ENCODE results near the gene ATP5IF1.

The ATP5IF1 gene

DNA sequence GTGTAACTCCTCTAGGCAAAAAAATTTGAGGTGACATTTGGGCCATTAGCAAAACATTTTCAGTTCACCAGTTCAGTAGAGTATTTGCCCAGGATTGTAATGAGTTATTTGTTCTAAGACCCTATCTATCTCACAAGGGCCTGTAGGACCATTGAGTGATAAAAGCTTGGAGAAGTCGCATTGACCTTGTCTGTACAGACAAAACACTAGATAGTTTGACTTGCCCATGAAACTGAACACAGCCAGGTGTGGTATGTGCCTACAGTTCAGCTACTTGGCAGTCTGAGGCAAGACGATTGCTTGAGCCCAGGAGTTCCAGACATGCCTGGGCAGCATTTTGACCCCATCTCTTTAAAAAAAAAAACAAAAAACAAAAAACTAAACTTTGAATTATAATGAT lies 3.1 kb downstream of the ATP5IF1 start:
- no peak for DNase-seq

DNA sequence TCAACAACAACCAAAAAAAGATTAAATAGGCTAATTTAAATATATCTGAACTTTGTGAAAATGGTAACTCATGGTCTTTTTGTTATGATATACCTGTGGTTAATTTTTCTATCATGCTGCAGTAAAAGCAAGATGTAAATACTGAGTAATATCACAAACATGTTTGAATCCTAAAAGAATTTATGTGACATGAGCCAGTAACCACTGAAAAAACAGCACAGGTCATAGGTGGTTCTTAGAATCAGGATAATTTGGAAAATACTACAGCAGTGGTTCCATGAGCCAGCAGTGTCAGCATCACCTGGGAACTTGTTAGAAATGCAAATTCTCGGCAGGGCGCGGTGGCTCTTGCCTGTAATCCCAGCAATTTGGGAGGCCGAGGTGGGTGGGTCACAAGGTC lies 4.1 kb downstream of the ATP5IF1 start:
- no peak for DNase-seq

DNA sequence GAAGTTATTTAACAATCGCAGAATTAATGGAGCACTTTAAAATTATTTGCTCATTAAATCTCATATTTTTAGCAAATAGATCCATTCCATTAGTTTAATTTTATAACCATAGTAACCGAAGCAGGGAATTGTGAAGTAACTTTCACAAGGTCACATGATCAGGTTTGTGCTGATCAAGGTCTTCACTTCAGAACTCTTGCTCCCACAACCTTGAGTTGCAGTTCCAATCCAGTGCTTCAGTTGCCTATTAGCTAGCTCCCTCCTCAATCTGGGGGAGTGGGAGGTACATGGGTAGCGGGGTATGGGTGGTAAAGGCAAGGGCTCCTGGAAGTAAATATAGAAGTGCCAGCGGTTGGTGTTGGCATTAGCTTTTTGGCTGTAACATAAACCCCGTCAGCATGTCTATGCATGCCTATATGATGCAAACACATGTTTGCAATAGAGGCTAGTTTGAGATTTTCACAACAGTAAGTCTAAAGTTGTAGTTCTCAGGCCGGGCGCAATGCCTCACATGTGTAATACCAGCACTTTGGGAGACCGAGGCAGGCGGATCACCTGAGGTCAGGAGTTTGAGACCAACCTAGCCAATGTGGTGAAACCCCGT lies 5.8 kb downstream of the ATP5IF1 start:
- no peak for DNase-seq

GRCh38 chr1:28243685-28244311 lies 7.9 kb downstream of the ATP5IF1 start:
- DNase-seq = no peak

- DNase-seq = no peak
Measured at GRCh38 chr1:28244549-28245251, 8.8 kb downstream of the ATP5IF1 start.

DNA sequence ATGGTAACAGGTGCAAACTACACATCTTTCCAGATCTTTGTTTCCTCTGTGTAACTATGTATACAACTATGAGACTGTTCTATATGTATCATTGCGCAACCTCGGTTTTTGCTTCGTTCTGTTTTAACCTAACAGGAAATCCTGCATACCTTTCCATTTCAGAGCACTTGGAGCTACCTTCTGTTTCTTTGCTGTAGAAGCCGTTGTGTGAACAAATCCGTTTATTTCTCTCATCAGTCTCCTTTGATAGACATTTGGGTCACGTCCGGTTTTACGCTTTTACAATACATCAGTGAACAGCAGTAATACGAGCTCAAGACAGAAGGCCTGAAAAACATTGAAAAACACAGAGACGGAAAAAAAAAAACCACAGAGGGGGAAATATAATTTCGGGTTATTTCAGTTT lies 10.5 kb downstream of the ATP5IF1 start:
- DNase-seq = peak in 1 of 2 donors; percentile 24

- no peak for DNase-seq
Measured at GRCh38 chr1:28247612-28248272, 11.8 kb downstream of the ATP5IF1 start.

- peak; percentile 33 to 74 for DNase-seq
Measured at GRCh38 chr1:28248273-28249012, 12.5 kb downstream of the ATP5IF1 start.

GRCh38 chr1:28249013-28249865 lies 13.3 kb downstream of the ATP5IF1 start:
- DNase-seq = no peak

DNA sequence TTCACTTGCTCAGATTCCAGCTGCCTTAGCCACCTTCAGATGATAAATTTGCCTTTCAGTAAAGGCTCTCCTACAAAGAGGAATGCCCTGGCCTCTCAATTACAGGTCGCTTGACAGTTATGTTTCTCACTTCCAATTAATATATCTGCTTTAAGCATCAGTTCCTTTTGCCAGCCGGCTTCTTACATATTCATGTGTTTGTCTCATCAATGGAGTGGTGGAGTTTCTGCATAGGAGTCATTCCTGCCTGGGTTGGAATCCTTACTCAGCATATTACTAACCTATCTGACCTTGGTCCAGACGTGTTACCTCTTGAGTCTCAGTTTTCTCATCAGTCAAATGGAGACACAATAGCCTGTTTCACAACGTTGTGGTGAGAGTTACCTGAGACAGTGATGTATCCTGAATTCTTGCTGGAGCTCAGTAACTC lies 14.0 kb downstream of the ATP5IF1 start:
- no peak for DNase-seq

DNA sequence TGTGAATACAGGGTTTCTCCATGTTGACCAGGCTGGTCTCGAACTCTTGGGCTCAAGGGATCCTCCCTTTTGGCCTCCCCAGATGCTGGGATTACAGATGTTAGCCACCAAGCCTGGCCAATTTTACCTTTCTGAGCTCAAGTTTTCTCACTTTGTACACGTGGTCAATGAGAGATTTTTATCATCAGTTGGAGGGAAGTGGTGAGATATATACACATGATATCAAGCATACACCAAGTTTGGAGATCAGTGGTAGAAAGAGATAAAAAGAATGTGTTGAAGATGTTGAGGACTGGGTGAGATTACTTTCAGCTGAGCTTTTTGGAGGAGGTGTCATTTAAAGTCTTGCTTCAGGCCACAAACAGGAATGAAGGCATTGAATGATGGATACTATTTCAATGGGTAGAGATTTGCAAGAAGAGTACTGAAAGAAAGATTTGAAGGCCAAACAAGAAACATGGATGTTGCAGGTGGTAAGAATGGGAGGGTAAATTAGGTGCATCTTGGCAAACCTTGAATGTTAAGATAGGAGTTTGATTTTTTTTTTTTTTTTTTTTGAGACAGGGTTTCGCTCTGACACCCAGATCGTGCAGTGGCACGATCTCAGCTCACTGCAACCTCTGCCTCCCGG lies 20.4 kb downstream of the ATP5IF1 start:
- DNase-seq = no peak

DNA sequence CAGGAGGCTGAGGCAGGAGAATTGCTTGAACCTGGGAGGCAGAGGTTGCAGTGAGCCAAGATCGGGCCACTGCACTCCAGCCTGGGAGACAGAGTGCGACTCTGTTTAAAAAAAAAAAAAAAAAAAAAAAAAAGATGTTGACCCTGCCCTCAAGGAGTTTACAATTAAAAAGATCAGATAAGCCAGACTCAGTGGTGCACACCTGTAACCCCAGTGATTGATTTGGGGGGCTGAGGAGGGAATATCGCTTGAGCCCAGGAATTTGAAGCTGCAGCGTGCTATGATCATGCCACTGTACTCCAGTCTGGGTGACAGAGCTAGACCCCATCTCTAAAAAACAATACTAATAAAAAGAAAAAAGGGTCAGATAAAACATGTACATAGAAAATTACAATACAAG lies 21.8 kb downstream of the ATP5IF1 start:
- no peak for DNase-seq

DNA sequence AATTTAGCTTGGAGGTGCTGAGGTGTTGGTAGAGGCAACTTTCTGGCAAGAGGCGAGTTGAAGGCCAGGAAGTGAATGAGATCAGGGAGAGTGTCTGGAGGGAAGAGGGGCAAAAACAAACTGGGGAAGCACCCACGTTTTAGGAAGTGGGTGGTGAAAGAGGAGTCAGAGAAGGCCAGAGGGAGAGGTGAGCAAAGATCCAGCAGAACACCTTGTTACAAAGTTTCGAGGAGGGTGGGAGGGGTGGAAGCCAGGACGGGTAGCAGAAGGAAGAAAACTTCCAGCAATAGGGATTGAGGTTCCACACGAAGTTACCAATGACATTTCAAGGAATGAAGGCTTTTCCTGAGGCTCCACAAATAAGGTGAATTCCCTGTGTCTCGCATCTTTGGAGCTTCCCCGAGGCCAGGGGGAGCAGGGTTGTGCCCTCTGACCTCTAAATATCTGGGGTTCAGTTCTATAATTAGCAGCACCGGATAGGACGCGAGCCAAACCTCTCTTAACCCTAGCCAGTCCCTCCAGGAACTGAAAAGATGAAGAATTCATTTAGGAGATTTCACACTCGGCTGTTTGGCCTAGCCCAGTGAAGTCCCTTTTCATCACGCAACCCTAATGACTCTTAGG lies 22.8 kb downstream of the ATP5IF1 start:
- no peak for DNase-seq

GRCh38 chr1:28259252-28259933 lies 23.5 kb downstream of the ATP5IF1 start, which contains the start of gene SESN2:
Gene SESN2, plus strand, starts transcription at chr1:28259518. Its CDS starts 330 bp downstream, at chr1:28259848.
- peak; percentile 90 to 97 for DNase-seq

DNA sequence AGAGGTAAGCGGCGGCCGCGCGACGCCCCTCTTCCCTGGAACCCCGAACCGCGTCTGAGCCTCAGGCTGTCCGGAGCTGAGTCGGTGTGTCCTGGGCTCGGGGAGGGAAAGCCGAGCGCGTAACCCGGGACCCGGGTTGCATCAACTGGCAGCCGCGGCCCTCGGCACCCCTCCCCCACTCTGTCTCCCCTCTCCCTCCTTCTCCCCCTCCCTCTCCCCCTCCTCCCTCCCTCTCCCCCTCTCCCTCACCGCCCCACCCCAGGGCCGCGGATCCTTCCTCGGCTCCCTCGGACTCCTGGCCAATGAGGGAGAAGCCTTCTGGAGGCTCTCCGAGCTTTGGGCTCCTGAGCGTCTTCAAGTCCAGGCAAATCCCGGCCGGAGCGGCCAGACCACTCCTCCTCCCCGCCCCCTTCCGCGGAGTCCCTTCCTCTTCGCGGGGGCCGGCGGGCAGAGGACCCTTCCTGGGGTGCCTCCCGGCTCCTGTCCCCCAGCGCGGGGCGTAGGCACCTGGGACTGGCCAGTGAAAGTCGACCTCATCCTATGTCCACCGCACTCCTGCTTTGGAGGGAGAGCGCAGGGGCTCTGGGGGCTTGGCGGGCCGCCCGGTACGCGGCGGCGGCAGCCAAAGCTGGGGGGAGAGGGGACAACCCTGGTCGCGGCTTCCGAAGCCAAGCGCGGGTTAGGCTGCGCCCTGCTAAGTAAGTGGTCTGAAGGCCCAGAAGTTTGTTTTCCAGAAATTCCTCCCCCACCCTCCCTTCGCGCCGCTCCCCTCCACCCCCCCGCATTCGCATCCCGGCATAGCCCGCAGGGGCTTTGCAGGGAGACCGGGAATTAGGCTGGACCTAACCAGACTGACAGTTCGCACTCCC lies 24.2 kb downstream of the ATP5IF1 start:
- peak in 1 of 2 donors; percentile 36 for DNase-seq

- no peak for DNase-seq
Measured at GRCh38 chr1:28260803-28261174, 24.9 kb downstream of the ATP5IF1 start.

DNA sequence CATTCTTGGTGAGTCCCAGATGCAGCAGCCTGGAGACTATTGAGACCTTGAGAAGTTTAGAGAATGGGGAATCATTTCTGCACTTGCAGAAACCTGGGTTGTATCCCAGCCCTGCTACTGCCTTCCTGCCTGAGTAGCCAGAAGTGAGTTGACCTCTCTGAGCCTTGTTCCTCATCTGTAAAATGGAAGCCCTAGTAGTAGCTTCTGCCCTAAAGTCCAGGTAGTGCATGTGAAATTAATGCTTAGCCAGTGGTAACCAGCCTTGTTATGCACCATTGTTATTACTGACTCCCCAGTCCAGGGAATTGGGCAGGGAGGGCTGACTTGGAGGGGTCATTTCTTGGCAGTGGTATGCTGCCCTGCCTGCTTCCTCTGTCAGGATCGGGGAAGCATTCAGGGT lies 29.0 kb downstream of the ATP5IF1 start:
- no peak for DNase-seq

DNA sequence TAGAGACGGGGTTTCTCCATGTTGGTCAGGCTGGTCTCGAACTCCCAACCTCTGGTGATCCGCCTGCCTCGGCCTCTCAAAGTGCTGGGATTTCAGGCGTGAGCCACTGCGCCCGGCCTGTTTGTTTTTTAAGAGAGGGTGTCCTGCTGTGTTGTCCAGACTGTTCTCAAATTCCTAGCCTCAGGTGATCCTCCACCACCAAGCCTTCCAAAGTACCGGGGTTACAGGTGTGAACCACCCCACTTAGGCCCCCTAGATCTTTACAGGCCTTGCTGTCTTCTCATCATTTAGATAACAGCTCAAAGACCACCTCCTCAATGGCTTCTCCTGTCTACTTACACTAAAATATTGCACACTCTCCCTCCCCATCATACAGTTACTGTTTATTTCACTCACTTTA lies 29.7 kb downstream of the ATP5IF1 start:
- DNase-seq = no peak

DNA sequence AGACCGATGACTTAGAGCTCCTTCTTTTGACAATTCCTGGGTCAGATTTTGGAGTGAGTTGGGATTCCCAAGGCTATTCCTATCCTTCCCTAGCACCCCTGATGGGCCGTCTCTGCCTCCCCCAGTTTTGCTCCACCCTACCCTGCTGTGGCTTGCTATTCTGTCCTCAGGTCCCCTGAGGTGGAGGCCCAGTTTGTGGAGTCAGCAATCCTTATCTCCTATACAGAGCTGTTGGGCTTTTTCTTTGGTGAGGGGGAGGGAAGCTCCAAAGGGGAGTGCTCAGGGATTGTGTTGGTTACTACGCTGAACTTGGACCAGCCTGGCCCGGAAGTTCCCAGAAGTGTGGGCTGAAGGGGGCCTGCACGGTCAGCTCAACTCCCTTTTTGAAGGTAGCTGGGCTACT lies 31.0 kb downstream of the ATP5IF1 start:
- no peak for DNase-seq
